ENCODE data around the gene RPL35.

Gene RPL35

DNA sequence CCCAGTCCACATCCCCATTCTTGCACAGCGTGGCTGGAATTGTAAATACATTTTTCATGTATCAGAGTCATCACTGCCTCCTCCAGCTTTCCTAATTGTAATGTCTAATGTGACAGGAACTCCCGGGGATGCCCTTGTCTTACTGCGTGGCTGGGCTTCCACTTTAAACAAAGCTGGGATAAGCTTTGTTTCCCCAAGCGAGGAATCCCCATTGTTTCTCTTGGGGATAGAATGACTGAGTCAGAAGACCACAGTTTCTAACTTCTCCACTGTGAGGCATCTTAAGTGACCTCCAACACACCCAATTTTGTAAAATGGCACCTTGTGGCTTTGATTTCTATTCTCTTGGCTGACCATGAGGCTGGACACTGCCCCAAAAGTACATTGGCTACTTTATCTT, 22.6 kb upstream of the RPL35 start:
- Histone ChIP-seq H3K4me2 (ENCODE audit: low read length) (no peak overlapping the region), H3K27ac (no peak overlapping the region), H2AFZ (no peak overlapping the region), H3K79me2 (no peaks in the 10 kb centered on the region), H3K27me3 (ENCODE audit: control insufficient read depth, insufficient read depth, low read length) (no peaks in the 10 kb centered on the region), H3K36me3 (ENCODE audit: control insufficient read depth, insufficient read depth, low read length) (no peaks in the 10 kb centered on the region), H3K9me3 (ENCODE audit: control insufficient read depth, low read length) (no peaks in the 10 kb centered on the region), H3K4me1 (no peaks in the 10 kb centered on the region), H3K4me3 (ENCODE audit: low read depth, low read length) (no peak overlapping the region), H3K9ac (no peak overlapping the region)
- no peak for TF ChIP-seq CTCF (IDR thresholded peaks at IDR 0.05)

GRCh38 chr9:124882231-124882630, 20.5 kb upstream of the RPL35 start:
- Histone ChIP-seq H3K79me2 (no peaks in the 10 kb centered on the region), H3K4me1 (no peaks in the 10 kb centered on the region), H3K4me2 (ENCODE audit: low read length) (no peak overlapping the region), H3K9ac (no peak overlapping the region), H3K4me3 (ENCODE audit: low read depth, low read length) (no peak overlapping the region), H2AFZ (no peak overlapping the region), H3K9me3 (ENCODE audit: control insufficient read depth, low read length) (no peaks in the 10 kb centered on the region), H3K36me3 (ENCODE audit: control insufficient read depth, insufficient read depth, low read length) (no peaks in the 10 kb centered on the region), H3K27me3 (ENCODE audit: control insufficient read depth, insufficient read depth, low read length) (no peaks in the 10 kb centered on the region), H3K27ac (no peak overlapping the region)
- TF ChIP-seq CTCF (IDR thresholded peaks at IDR 0.05): no peak

GRCh38 chr9:124881138-124881743, 19.5 kb upstream of the RPL35 start:
- H3K4me2 ChIP-seq (ENCODE audit: low read length): no peak overlapping the region
- no peak overlapping the region for H3K4me3 ChIP-seq (ENCODE audit: low read depth, low read length)
- no peak for TF ChIP-seq CTCF (IDR thresholded peaks at IDR 0.05)
- no peaks in the 10 kb centered on the region for H3K79me2 ChIP-seq
- no peaks in the 10 kb centered on the region for H3K4me1 ChIP-seq
- no peak overlapping the region for H2AFZ ChIP-seq
- no peaks in the 10 kb centered on the region for H3K27me3 ChIP-seq (ENCODE audit: control insufficient read depth, insufficient read depth, low read length)
- no peaks in the 10 kb centered on the region for H3K36me3 ChIP-seq (ENCODE audit: control insufficient read depth, insufficient read depth, low read length)
- no peak overlapping the region for H3K27ac ChIP-seq
- H3K9me3 ChIP-seq (ENCODE audit: control insufficient read depth, low read length): no peaks in the 10 kb centered on the region
- no peak overlapping the region for H3K9ac ChIP-seq

GRCh38 chr9:124880501-124880900, 18.7 kb upstream of the RPL35 start:
- no peak for TF ChIP-seq CTCF (IDR thresholded peaks at IDR 0.05)
- Histone ChIP-seq H3K9ac (no peak overlapping the region), H3K79me2 (no peaks in the 10 kb centered on the region), H3K4me3 (ENCODE audit: low read depth, low read length) (no peak overlapping the region), H3K4me2 (ENCODE audit: low read length) (no peak overlapping the region), H3K9me3 (ENCODE audit: control insufficient read depth, low read length) (no peaks in the 10 kb centered on the region), H3K27ac (no peak overlapping the region), H3K36me3 (ENCODE audit: control insufficient read depth, insufficient read depth, low read length) (no peaks in the 10 kb centered on the region), H3K27me3 (ENCODE audit: control insufficient read depth, insufficient read depth, low read length) (no peaks in the 10 kb centered on the region), H2AFZ (no peak overlapping the region), H3K4me1 (no peaks in the 10 kb centered on the region)

- Histone ChIP-seq H2AFZ (no peak overlapping the region), H3K36me3 (ENCODE audit: control insufficient read depth, insufficient read depth, low read length) (no peaks in the 10 kb centered on the region)
Measured at GRCh38 chr9:124879226-124879625, 17.5 kb upstream of the RPL35 start.

More at GRCh38 chr9:124879226-124879625, 17.5 kb upstream of the RPL35 start:
- H3K4me2 ChIP-seq (ENCODE audit: low read length): no peak overlapping the region
- H3K9ac ChIP-seq: no peak overlapping the region
- TF ChIP-seq CTCF (IDR thresholded peaks at IDR 0.05): no peak
- no peak overlapping the region for H3K27ac ChIP-seq
- H3K79me2 ChIP-seq: no peaks in the 10 kb centered on the region
- H3K4me3 ChIP-seq (ENCODE audit: low read depth, low read length): no peak overlapping the region
- H3K27me3 ChIP-seq (ENCODE audit: control insufficient read depth, insufficient read depth, low read length): no peaks in the 10 kb centered on the region
- no peaks in the 10 kb centered on the region for H3K4me1 ChIP-seq
- no peaks in the 10 kb centered on the region for H3K9me3 ChIP-seq (ENCODE audit: control insufficient read depth, low read length)
